Panc1 (cell line): ENCODE measurements around the gene ITGBL1.

Experiments
- CTCF ChIP-seq: fragments of 450-650 bp; IDR thresholded peaks from 2 replicates; pipeline ENCODE4 v1.5.1; 2017; ENCODE audit warnings: mild to moderate bottlenecking
- TCF7L2 ChIP-seq: IDR thresholded peaks from 2 replicates; pipeline ENCODE4 v1.6.1; 2011; ENCODE audit warnings: mild to moderate bottlenecking, low read depth, low read length, inconsistent platforms

- TF ChIP-seq TCF7L2, result no peak
- TF ChIP-seq CTCF, result no peak
Observed at GRCh38 chr13:101703081-101703480, 250.6 kb downstream of the ITGBL1 start.
